Smooth muscle cell (in vitro differentiated cells): ENCODE results near the gene EHBP1L1. TPM values are rescaled to one million over a fixed set of nuclear protein-coding genes. Genes with fewer than 3 reads are reported as not detected.

Experiments used
- DNase-seq: peaks from one replicate; lab custom pipeline; 2025; ENCODE audit not compliant: unreplicated experiment; lab: John Stamatoyannopoulos, UW
- H2AFZ ChIP-seq: fragments of 200-600 bp; sonication (generic); 2 replicates; pipeline ENCODE4 v1.6.0; 2016; ENCODE audit warnings: antibody characterized with exemption, low read depth, mild to moderate bottlenecking
- H3F3A ChIP-seq: fragments of 200-600 bp; sonication (generic); 2 replicates; pipeline ENCODE4 v1.6.0; 2017; ENCODE audit warnings: antibody characterized with exemption, low read depth
- H3K27ac ChIP-seq: fragments of 200-600 bp; sonication (generic); 2 replicates; pipeline ENCODE4 v1.5.1; 2016; ENCODE audit warnings: low read depth, mild to moderate bottlenecking
- H3K27me3 ChIP-seq: fragments of 200-600 bp; sonication (generic); 2 replicates; pipeline ENCODE4 v1.6.1; 2016; ENCODE audit warnings: low read depth, mild to moderate bottlenecking
- H3K36me3 ChIP-seq: fragments of 200-600 bp; sonication (generic); 2 replicates; pipeline ENCODE4 v1.5.1; 2016; ENCODE audit warnings: low read depth
- H3K4me1 ChIP-seq: fragments of 200-600 bp; sonication (generic); 2 replicates; pipeline ENCODE4 v1.5.1; 2016; ENCODE audit warnings: low read depth
- H3K4me2 ChIP-seq: fragments of 200-600 bp; sonication (generic); 2 replicates; pipeline ENCODE4 v1.6.0; 2016; ENCODE audit warnings: mild to moderate bottlenecking
- H3K4me3 ChIP-seq: fragments of 200-600 bp; sonication (generic); 2 replicates; pipeline ENCODE4 v1.5.1; 2016; ENCODE audit warnings: mild to moderate bottlenecking
- H3K79me2 ChIP-seq: fragments of 200-600 bp; sonication (generic); 2 replicates; pipeline ENCODE4 v1.6.0; 2016; ENCODE audit warnings: low read depth, mild to moderate bottlenecking
- H3K9ac ChIP-seq: fragments of 200-600 bp; sonication (generic); 2 replicates; pipeline ENCODE4 v1.6.0; 2016; ENCODE audit warnings: low read depth
- H3K9me3 ChIP-seq: fragments of 200-600 bp; sonication (generic); replicated peaks from 2 replicates; pipeline ENCODE4 v1.5.1; 2016; ENCODE audit warnings: low read depth
- H4K20me1 ChIP-seq: fragments of 200-600 bp; sonication (generic); 2 replicates; pipeline ENCODE4 v1.6.0; 2016; ENCODE audit warnings: low read depth
- CTCF ChIP-seq: fragments of 200-600 bp; sonication (generic); IDR thresholded peaks from 2 replicates; pipeline ENCODE4 v1.5.1; 2017; ENCODE audit warnings: borderline replicate concordance, mild to moderate bottlenecking, antibody characterized with exemption; ENCODE audit not compliant: insufficient read depth, poor library complexity, severe bottlenecking
- WGBS: methylation state at CpG from one replicate; pipeline ENCODE4 v1.1.7; 2016; ENCODE audit warnings: low lambda C conversion rate; 5-methylcytosine and 5-hydroxymethylcytosine counted together
- polyA plus RNA-seq: library from polyadenylated mRNA; unstranded; fragments of >200 nt; fragmentation: Nextera tagmentation; extraction: Ambion mirVana; gene quantifications from 2 replicates; pipeline ENCODE4 v1.2.1, GENCODE V29; 2016
- total RNA-seq: library from RNA; depleted of rRNA; stranded (reverse); fragments of >200 nt; gene quantifications from 2 replicates; pipeline ENCODE4 v1.2.3, GENCODE V29; 2014

Gene EHBP1L1
- total and polyA plus RNA-seq, 2 experiments from 2014 or later = 5.1 to 29.5 TPM

GRCh38 chr11:65590240-65590738 is 14.4 kb downstream of the EHBP1L1 start:
- H3K9me3 ChIP-seq = no peaks in the 10 kb centered on the region
- TF ChIP-seq CTCF = no peak

GRCh38 chr11:65591939-65592857 is 16.3 kb downstream of the EHBP1L1 start:
- Histone ChIP-seq H3K27ac (no peak overlapping the region), H4K20me1 (no peaks in the 10 kb centered on the region), H3K9ac (no peak overlapping the region), H3K4me1 (peaks cover 16% of the 10 kb centered on the region), H3K4me3 (peak overlapping the region; percentile 40), H3K4me2 (peak overlapping the region; percentile 82), H3K9me3 (no peaks in the 10 kb centered on the region), H3K27me3 (no peaks in the 10 kb centered on the region), H2AFZ (no peak overlapping the region), H3F3A (peaks cover 5% of the 10 kb centered on the region), H3K36me3 (no peaks in the 10 kb centered on the region), H3K79me2 (no peaks in the 10 kb centered on the region)
- WGBS = 9% methylated on average over 101 of the region's 106 CpGs
- peak; percentile 39 for DNase-seq
- peak; percentile 12 for TF ChIP-seq CTCF

More at GRCh38 chr11:65590240-65590738, 14.4 kb downstream of the EHBP1L1 start:
- Histone ChIP-seq H3K4me1 (peaks cover 16% of the 10 kb centered on the region), H3F3A (peaks cover 5% of the 10 kb centered on the region), H3K27ac (no peak overlapping the region), H3K27me3 (no peaks in the 10 kb centered on the region), H3K79me2 (no peaks in the 10 kb centered on the region), H3K9ac (no peak overlapping the region), H3K4me3 (no peak overlapping the region), H4K20me1 (no peaks in the 10 kb centered on the region), H2AFZ (no peak overlapping the region), H3K4me2 (no peak overlapping the region), H3K36me3 (no peaks in the 10 kb centered on the region)
- 91% methylated on average over 8 of the region's 8 CpGs for WGBS
- no peak for DNase-seq

DNA sequence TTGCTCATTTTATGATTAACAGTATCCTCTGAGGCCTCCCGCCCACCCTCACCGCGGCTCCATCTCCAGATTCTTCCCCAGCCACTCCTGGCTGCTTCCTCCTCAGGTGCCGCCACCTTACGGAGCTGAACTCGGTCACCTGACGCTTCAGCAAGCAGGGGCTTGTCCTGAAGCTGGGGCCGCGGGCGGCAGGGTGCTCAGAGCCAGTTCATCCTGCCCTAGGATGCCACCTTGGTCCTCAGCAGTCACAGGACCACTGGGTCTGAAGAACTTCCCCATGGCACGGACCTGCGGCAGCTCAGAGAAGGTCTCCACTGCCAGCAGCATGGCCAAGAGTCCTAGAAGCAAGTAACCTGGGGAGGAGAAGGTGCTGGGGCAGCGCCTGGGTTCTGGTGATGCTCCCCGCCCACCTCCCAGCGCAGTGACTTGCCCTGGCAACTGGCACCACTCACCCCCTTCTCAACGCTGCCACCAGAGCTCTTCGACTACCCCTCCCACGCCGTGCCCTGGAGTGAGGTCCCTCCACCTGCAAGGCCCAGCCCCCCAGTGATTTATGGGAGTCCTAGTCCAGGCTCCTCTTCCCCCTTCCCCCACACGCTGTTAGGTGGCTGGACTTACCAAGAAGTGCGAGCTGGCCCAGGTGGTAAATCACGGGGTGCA is 17.1 kb downstream of the EHBP1L1 start:
- Histone ChIP-seq H3K9me3 (no peaks in the 10 kb centered on the region), H3F3A (peaks cover 5% of the 10 kb centered on the region), H4K20me1 (no peaks in the 10 kb centered on the region), H3K4me2 (peak overlapping the region; percentile 82), H2AFZ (no peak overlapping the region), H3K36me3 (no peaks in the 10 kb centered on the region), H3K4me1 (peaks cover 16% of the 10 kb centered on the region), H3K27ac (no peak overlapping the region), H3K79me2 (no peaks in the 10 kb centered on the region), H3K9ac (no peak overlapping the region), H3K27me3 (no peaks in the 10 kb centered on the region), H3K4me3 (peak overlapping the region; percentile 40)
- 70% methylated on average over 22 of the region's 22 CpGs for WGBS
- DNase-seq = no peak
- no peak for TF ChIP-seq CTCF
